Measurements from ENCODE around the gene N4BP2L2.
A peak's percentile ranks its signal among the peaks of the same experiment; 100 is the strongest.

N4BP2L2 gene

DNA sequence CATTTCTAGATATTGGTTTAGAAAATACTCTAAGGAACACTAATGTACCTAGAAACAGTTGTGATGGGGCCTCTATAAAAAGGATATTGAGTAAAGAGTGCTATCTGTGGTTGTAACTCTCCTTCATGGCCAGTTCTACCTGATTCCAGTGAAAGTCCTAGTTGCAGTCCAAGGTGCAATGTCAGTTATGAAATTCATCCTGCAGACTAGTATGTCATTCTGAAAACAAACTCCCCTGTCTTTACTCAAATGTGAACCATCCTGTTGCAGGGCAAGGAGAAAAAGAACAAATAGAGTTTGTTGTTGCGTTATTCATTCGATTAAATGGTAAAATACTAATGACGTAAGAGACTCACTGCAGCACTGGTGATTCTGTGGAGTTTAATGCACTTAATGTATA, 92.4 kb downstream of the N4BP2L2 start:
- TF ChIP-seq, protein P1, sequence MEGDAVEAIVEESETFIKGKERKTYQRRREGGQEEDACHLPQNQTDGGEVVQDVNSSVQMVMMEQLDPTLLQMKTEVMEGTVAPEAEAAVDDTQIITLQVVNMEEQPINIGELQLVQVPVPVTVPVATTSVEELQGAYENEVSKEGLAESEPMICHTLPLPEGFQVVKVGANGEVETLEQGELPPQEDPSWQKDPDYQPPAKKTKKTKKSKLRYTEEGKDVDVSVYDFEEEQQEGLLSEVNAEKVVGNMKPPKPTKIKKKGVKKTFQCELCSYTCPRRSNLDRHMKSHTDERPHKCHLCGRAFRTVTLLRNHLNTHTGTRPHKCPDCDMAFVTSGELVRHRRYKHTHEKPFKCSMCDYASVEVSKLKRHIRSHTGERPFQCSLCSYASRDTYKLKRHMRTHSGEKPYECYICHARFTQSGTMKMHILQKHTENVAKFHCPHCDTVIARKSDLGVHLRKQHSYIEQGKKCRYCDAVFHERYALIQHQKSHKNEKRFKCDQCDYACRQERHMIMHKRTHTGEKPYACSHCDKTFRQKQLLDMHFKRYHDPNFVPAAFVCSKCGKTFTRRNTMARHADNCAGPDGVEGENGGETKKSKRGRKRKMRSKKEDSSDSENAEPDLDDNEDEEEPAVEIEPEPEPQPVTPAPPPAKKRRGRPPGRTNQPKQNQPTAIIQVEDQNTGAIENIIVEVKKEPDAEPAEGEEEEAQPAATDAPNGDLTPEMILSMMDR (IDR thresholded peaks at IDR 0.05; ENCODE audit: low read depth, low read length), result no peak
- in situ Hi-C loops (cut with HindIII; ENCODE audit: low sequenced_read_pairs), result no loop called here
- DNase-seq (ENCODE audit: low read depth, low spot score), result no peak
- H3K4me3 ChIP-seq (ENCODE audit: low read depth, low read length), result no peak overlapping the region

- in situ Hi-C loops (cut with HindIII; ENCODE audit: low sequenced_read_pairs), result no loop called here
- TF ChIP-seq, protein P1 (IDR thresholded peaks at IDR 0.05; ENCODE audit: low read depth, low read length), result no peak
- H3K4me3 ChIP-seq (ENCODE audit: low read depth, low read length), result no peak overlapping the region
- no peak for DNase-seq (ENCODE audit: low read depth, low spot score)
Observed at GRCh38 chr13:32445461-32445860, 93.1 kb downstream of the N4BP2L2 start.

DNA sequence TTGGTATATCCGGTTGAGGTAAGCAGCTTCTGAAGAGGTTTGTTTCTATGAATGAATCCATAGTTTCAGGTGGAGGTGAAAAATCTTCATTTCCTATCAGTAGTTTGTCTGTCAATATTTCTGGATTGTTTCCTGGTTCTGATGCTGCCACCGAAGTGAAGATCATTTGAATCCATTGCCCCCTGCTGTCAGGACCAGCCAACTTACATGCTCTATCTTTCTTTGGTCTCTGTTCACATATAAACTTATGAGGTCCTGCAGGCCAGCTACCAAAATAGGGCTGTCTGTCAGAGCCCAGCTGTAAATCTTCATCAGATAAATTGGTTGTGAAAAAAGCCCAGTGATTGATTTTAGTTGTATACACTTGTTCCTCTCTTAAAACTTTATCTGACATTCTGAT, 95.5 kb downstream of the N4BP2L2 start:
- no peak for DNase-seq (ENCODE audit: low read depth, low spot score)
- no peak overlapping the region for H3K4me3 ChIP-seq (ENCODE audit: low read depth, low read length)
- in situ Hi-C loops (cut with HindIII; ENCODE audit: low sequenced_read_pairs), result no loop called here
- TF ChIP-seq, protein P1 (IDR thresholded peaks at IDR 0.05; ENCODE audit: low read depth, low read length), result peak; percentile 14

DNA sequence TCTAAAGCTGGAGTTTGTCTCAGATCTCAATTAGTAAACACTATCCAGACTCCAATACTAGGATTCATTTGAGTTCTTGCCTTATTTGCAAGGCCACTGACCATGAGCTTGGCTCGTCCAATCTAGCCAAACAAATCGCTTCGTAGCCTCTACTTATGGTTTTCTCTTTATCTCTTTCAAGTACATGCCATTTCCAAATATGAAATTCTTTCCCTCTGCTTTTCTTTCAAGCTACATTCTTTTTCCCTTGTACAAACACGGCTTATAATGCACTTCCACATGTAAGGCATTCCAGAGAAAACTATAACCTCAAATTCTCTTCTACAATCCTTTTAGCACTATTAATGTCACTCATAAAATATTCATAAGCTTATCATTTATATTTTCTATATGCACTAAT, 99.7 kb downstream of the N4BP2L2 start:
- no peak overlapping the region for H3K4me3 ChIP-seq (ENCODE audit: low read depth, low read length)
- no peak for DNase-seq (ENCODE audit: low read depth, low spot score)
- in situ Hi-C loops (cut with HindIII; ENCODE audit: low sequenced_read_pairs), result no loop called here
- TF ChIP-seq, protein P1 (IDR thresholded peaks at IDR 0.05; ENCODE audit: low read depth, low read length), result no peak

DNA sequence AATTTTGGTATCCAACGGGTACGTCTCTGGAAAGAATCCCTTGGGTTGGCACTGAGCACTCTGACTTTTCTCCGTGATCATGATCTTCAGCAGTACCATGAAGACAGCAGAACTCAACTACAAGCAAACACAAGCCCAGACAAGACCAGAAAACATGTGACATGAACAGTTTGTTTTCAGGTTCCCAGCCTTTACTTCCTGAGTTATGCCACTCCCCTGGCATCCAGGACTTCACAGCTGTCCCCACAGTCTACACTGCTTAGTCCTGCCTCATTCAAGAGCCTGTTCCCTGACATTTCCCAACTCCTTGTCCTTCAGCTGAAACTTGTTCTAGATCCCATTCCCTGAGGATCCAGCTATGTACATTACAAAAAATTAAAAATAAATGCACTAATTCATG, 105.7 kb downstream of the N4BP2L2 start:
- in situ Hi-C loops (cut with HindIII; ENCODE audit: low sequenced_read_pairs), result no loop called here
- no peak for DNase-seq (ENCODE audit: low read depth, low spot score)
- TF ChIP-seq, protein P1 (IDR thresholded peaks at IDR 0.05; ENCODE audit: low read depth, low read length), result no peak
- H3K4me3 ChIP-seq (ENCODE audit: low read depth, low read length), result no peak overlapping the region

GRCh38 chr13:32431361-32431760, 107.2 kb downstream of the N4BP2L2 start:
- TF ChIP-seq, protein P1 (IDR thresholded peaks at IDR 0.05; ENCODE audit: low read depth, low read length), result no peak
- in situ Hi-C loops (cut with HindIII; ENCODE audit: low sequenced_read_pairs), result no loop called here
- no peak for DNase-seq (ENCODE audit: low read depth, low spot score)

More at GRCh38 chr13:32431361-32431760, 107.2 kb downstream of the N4BP2L2 start:
- no peak overlapping the region for H3K4me3 ChIP-seq (ENCODE audit: low read depth, low read length)

All from astrocyte of the spinal cord (primary cell).